Retinal pigment epithelial cell (primary cell): Measurements from ENCODE around the gene CMIP.

Source experiments
- DNase-seq: peaks from one replicate; pipeline ENCODE4 v3.0.0-alpha.2; 2010; ENCODE audit warnings: low read depth
- H3K4me3 ChIP-seq: 2 replicates; pipeline ENCODE4 v1.5.1; 2011; ENCODE audit warnings: mild to moderate bottlenecking, low read length, control low read depth, moderate library complexity
- TF ChIP-seq, protein P1 (sequence below): conservative IDR thresholded peaks from 2 replicates; pipeline ENCODE4 v1.5.1; 2011; ENCODE audit warnings: low read depth, low read length, control low read depth, inconsistent platforms

The CMIP gene

DNA sequence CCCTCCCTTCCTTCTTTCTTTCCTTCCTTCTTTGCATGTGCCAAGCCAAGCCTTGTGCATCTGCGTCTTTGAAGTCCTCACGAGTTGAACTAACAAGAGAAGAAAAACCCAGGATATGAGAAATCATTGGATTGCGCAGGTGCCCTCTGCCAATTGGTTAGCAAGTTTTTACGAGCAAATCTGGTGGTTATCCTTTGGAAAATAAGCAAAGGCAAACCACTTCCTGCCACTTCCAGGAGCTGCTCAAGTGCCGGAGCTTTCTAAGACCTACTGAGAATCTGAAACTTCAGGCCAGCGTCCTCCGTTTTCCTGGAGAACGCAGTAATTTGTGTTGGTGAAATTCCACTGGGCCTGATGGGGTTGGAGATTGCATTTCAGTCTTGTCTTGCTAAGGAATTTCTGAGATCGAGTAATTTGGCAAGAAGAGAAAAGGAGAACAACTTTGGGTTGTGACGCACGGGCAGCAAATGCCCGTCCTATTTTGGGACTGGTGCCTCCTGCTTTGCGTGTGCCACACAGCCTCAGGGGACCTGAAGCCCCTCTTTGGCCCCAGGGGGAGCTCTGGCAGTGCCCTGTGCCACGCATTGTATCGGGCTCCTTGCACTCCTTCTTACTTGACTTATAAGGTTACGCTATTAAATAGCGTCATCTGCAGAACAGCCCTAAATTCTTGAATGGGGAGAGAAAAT, 56.4 kb downstream of the CMIP start:
- TF ChIP-seq, protein P1, sequence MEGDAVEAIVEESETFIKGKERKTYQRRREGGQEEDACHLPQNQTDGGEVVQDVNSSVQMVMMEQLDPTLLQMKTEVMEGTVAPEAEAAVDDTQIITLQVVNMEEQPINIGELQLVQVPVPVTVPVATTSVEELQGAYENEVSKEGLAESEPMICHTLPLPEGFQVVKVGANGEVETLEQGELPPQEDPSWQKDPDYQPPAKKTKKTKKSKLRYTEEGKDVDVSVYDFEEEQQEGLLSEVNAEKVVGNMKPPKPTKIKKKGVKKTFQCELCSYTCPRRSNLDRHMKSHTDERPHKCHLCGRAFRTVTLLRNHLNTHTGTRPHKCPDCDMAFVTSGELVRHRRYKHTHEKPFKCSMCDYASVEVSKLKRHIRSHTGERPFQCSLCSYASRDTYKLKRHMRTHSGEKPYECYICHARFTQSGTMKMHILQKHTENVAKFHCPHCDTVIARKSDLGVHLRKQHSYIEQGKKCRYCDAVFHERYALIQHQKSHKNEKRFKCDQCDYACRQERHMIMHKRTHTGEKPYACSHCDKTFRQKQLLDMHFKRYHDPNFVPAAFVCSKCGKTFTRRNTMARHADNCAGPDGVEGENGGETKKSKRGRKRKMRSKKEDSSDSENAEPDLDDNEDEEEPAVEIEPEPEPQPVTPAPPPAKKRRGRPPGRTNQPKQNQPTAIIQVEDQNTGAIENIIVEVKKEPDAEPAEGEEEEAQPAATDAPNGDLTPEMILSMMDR = no peak
- no peak for DNase-seq
- H3K4me3 ChIP-seq = no peak overlapping the region

DNA sequence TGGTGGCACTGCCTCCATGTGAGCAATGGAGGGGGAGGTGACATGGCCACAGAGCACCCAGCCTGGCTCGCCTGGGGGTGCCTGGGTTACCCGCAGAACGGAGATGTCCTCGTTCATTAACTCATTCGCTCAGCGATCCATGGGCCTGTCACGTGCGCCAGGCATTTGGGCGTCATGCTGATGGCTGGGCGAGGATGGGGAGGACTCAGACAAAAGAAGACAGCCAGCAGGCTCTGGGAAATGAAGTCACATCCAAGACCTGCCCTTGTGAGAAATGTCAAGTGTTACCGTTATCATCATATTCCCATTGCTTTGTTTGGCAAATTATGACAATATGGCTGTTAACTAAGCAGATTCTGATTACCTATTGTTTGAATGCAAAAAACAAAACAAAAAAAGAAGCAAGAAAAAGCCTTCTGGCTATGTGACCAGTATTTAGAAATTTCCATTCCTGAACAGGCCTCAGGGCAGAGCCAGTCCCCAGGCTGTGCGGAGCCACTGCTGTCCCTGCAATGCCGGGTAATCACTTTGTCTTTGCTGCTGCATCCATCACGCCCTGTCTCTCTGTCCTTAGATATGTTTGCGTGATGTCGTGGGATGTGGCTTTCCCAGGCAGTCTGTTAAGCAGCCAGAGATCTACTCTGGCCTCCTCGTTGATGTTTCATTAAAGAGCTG, 57.9 kb downstream of the CMIP start:
- H3K4me3 ChIP-seq = no peak overlapping the region
- no peak for DNase-seq
- TF ChIP-seq, protein P1 = no peak

DNA sequence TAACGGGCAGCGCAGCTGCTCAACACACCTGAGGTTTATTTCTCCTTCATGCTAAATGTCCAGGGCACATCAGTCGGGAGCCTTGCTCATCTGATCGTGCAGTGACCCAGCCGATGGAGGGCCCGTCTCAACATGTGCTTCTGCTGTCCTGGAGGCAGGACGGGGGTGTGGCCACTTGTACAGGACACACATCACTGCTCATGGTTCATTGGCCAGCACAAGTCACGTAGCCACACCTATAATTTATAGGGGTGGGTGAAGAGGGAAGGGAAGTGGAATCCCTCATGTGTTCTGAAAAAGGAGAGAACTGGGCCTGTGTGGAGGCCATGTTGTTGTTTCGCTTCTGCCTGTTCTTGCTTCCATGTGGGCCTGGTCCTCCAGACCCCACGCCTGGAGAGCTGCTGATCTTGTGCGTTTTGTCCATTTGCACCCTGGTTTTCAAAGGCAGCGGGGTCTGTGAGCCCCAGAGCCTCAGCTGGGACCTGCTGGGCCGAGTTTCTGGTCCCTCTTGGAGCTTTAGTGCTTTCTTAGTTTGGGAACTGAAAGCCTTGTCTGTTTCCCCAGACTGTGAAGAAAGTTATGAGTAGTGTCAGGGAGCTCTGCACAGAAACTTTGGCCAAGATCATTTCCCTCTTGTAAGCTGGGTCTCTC, 60.5 kb downstream of the CMIP start:
- no peak for DNase-seq
- no peak overlapping the region for H3K4me3 ChIP-seq
- TF ChIP-seq, protein P1 = no peak

DNA sequence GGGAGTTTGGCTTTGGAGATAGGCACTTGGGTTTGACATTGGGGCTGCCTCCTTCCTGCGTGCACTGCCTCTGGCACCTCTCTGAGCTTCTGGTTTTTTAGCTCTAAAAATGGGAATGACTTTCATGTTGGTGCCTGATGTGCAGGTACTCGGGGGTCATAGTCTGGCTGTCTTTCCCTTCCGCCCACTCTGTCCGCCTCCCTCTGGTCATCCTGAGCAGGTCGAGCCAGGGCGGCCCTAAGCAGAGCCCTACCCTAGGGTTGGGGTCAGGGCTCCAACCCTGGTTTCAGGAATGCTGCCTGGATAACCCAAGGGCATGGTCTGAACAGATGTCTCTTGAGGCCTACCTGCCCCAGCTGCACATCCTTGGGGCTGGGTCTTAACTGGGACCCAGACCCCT, 64.8 kb downstream of the CMIP start:
- TF ChIP-seq, protein P1 = no peak
- no peak overlapping the region for H3K4me3 ChIP-seq
- no peak for DNase-seq

DNA sequence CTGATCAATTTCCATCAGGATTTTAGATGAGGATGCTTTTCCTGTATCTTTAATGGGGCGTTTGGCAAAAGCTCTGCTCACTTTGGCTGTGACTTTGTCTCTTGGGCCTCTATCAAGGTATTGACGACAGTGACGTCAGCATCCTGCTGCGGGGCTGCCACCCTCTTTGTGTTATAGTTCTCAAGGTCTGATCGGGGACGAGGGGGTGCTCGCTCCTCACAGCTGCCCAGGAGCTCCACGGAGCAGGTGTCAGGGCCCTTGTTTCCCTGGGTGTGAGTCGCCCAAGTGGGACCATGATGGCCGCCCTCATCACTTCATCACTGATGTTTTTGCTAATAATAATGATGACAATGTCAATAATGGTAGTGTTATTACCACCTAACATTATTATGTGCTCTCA, 65.4 kb downstream of the CMIP start:
- DNase-seq = no peak
- no peak overlapping the region for H3K4me3 ChIP-seq
- TF ChIP-seq, protein P1 = no peak

DNA sequence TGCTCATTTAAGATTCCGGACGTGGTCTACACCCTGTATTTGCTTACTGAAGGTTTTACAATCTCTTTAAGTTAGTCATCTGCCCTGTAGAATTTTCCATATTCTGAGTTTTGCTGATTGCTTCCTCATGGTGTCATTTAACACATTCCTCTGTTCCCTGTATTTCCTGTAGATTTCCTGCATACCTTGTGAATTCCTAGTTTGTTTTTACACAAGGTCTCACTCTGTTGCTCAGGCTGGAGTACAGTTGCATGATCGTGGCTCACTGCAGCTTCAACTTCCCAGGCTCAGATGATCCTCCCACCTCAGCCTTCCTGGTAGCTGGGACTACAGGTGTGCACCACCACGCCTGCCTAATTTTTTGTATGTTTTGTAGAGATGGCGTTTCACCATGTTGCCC, 66.8 kb downstream of the CMIP start:
- H3K4me3 ChIP-seq = no peak overlapping the region
- TF ChIP-seq, protein P1 = no peak
- no peak for DNase-seq
